GM19467 (cell line): Measurements from ENCODE around the gene TCL1B.

ENCODE experiments used
- ATAC-seq: cut with Tn5 transposase; IDR thresholded peaks from one replicate; pipeline ENCODE4 v1.9.1; 2021; ENCODE audit warnings: mild to moderate bottlenecking, moderate library complexity; ENCODE audit not compliant: unreplicated experiment

TCL1B gene

GRCh38 chr14:95700221-95700976, 14.2 kb downstream of the TCL1B start:
- no peak for ATAC-seq

- ATAC-seq = no peak
Measured at GRCh38 chr14:95701846-95702221, 15.6 kb downstream of the TCL1B start.

GRCh38 chr14:95703341-95703740, 17.1 kb downstream of the TCL1B start:
- no peak for ATAC-seq

- ATAC-seq = no peak
Measured at GRCh38 chr14:95703805-95704204, 17.6 kb downstream of the TCL1B start.

GRCh38 chr14:95705518-95705917, 19.3 kb downstream of the TCL1B start:
- no peak for ATAC-seq

- no peak for ATAC-seq
Measured at GRCh38 chr14:95707327-95707726, 21.1 kb downstream of the TCL1B start.

GRCh38 chr14:95710106-95710505, 23.9 kb downstream of the TCL1B start:
- ATAC-seq = no peak

GRCh38 chr14:95711476-95712176, 25.4 kb downstream of the TCL1B start:
- no peak for ATAC-seq

GRCh38 chr14:95712398-95712797, 26.2 kb downstream of the TCL1B start:
- ATAC-seq = no peak

- ATAC-seq = peak; percentile 73
Measured at GRCh38 chr14:95713596-95714371, 27.6 kb downstream of the TCL1B start, which contains the start of gene TCL1A. TCL1A (minus strand) TSS chr14:95714125; CDS start chr14:95714066, 59 bp downstream.

- no peak for ATAC-seq
Measured at GRCh38 chr14:95722525-95723190, 36.4 kb downstream of the TCL1B start.

GRCh38 chr14:95725685-95726336, 39.6 kb downstream of the TCL1B start:
- ATAC-seq = peak; percentile 62

GRCh38 chr14:95727056-95727700, 41.0 kb downstream of the TCL1B start:
- no peak for ATAC-seq

GRCh38 chr14:95729402-95730028, 43.3 kb downstream of the TCL1B start:
- ATAC-seq = peak; percentile 42

- ATAC-seq = no peak
Measured at GRCh38 chr14:95730126-95730525, 43.9 kb downstream of the TCL1B start.

GRCh38 chr14:95733212-95733611, 47.0 kb downstream of the TCL1B start:
- no peak for ATAC-seq

GRCh38 chr14:95739356-95739755, 53.1 kb downstream of the TCL1B start:
- ATAC-seq = no peak

GRCh38 chr14:95741038-95741490, 54.8 kb downstream of the TCL1B start:
- ATAC-seq = no peak

GRCh38 chr14:95741781-95742180, 55.6 kb downstream of the TCL1B start:
- ATAC-seq = no peak
